ENCODE results near the gene KCNE1. TPM values are rescaled to one million over a fixed set of nuclear protein-coding genes. Genes with fewer than 3 reads are reported as not detected.
"Not testable (repeated sequence)": the region's sequence is repeated elsewhere in the genome, so short reads cannot be mapped to it uniquely, and the experiment has no call there.

Gene KCNE1
- total RNA-seq, 1 donor from 2014 or later = 0.16 TPM

GRCh38 chr21:34511181-34511580 lies 829 bp downstream of the KCNE1 start:
- no peak for DNase-seq

GRCh38 chr21:34510148-34511142 lies 1.6 kb downstream of the KCNE1 start:
- no peak for DNase-seq

GRCh38 chr21:34509151-34509550 lies 2.9 kb downstream of the KCNE1 start:
- no peak for DNase-seq

GRCh38 chr21:34504595-34504994 lies 7.4 kb downstream of the KCNE1 start:
- DNase-seq = no peak

- DNase-seq = no peak
Observed at GRCh38 chr21:34502480-34503106, 9.4 kb downstream of the KCNE1 start.

GRCh38 chr21:34501716-34502115 lies 10.3 kb downstream of the KCNE1 start:
- DNase-seq = no peak

- no peak for DNase-seq
Observed at GRCh38 chr21:34500191-34500590, 11.8 kb downstream of the KCNE1 start.

- no peak for DNase-seq
Observed at GRCh38 chr21:34499116-34499515, 12.9 kb downstream of the KCNE1 start.

- DNase-seq = no peak
Observed at GRCh38 chr21:34498623-34499022, 13.4 kb downstream of the KCNE1 start.

GRCh38 chr21:34483854-34484253 lies 28.2 kb downstream of the KCNE1 start:
- DNase-seq = not testable (repeated sequence)

- DNase-seq = not testable (repeated sequence)
Observed at GRCh38 chr21:34483435-34483834, 28.6 kb downstream of the KCNE1 start.

- not testable (repeated sequence) for DNase-seq
Observed at GRCh38 chr21:34467333-34467732, 44.7 kb downstream of the KCNE1 start.

- not testable (repeated sequence) for DNase-seq
Observed at GRCh38 chr21:34459426-34459825, 52.6 kb downstream of the KCNE1 start.

- DNase-seq = not testable (repeated sequence)
Observed at GRCh38 chr21:34458266-34458665, 53.7 kb downstream of the KCNE1 start.

GRCh38 chr21:34456180-34456579 lies 55.8 kb downstream of the KCNE1 start:
- not testable (repeated sequence) for DNase-seq

GRCh38 chr21:34455628-34456027 lies 56.4 kb downstream of the KCNE1 start:
- not testable (repeated sequence) for DNase-seq

- not testable (repeated sequence) for DNase-seq
Observed at GRCh38 chr21:34447018-34447417, 65.0 kb downstream of the KCNE1 start.

GRCh38 chr21:34443486-34443885 lies 68.5 kb downstream of the KCNE1 start:
- DNase-seq = not testable (repeated sequence)

- DNase-seq = not testable (repeated sequence)
Observed at GRCh38 chr21:34429710-34430109, 82.3 kb downstream of the KCNE1 start.

- not testable (repeated sequence) for DNase-seq
Observed at GRCh38 chr21:34428441-34428840, 83.6 kb downstream of the KCNE1 start.

GRCh38 chr21:34427339-34427738 lies 84.7 kb downstream of the KCNE1 start:
- not testable (repeated sequence) for DNase-seq

GRCh38 chr21:34423805-34424204 lies 88.2 kb downstream of the KCNE1 start, which contains the start of gene SMIM34:
TSS of gene SMIM34 (minus strand) at chr21:34423951. CDS start at chr21:34423839, 112 bp downstream.
- DNase-seq = not testable (repeated sequence)

- DNase-seq = not testable (repeated sequence)
Observed at GRCh38 chr21:34417448-34418077, 94.4 kb downstream of the KCNE1 start.

Measured in occipital lobe (tissue), 2 donors.